PC-3 (cell line): ENCODE measurements around the gene ASB10. TPM values are rescaled to one million over a fixed set of nuclear protein-coding genes. Genes with fewer than 3 reads are reported as not detected.
A peak's percentile ranks its signal among the peaks of the same experiment; 100 is the strongest.

Experiments used
- ATAC-seq: fragments of 200-7000 bp; cut with Tn5 transposase; 2 replicates; pipeline ENCODE4 v1.9.1; 2020; ENCODE audit warnings: mild to moderate bottlenecking, moderate library complexity
- BruUV-seq: library from RNA; stranded (reverse); fragments of 400-500 nt; replicated peaks from 2 replicates; lab custom pipeline; 2021; lab: Mats Ljungman, UMichigan
- CTCF ChIA-PET: fragments of 300-600 bp; sonication (Branson Sonifier 250); formaldehyde crosslinking; loops from one replicate; lab custom pipeline; 2022; ENCODE audit warnings: antibody characterized with exemption; lab: Charles Lee
- POLR2A ChIA-PET: fragments of 300-600 bp; sonication (Branson Sonifier 250); formaldehyde crosslinking; loops from one replicate; lab custom pipeline; 2022; ENCODE audit warnings: antibody characterized with exemption; ENCODE audit not compliant: unreplicated experiment; lab: Charles Lee
- DNase-seq: peaks from one replicate; pipeline ENCODE4 v3.0.0-alpha.2; 2015
- H2AFZ ChIP-seq: fragments of 300-600 bp; sonication (generic); 2 replicates; pipeline ENCODE4 v1.6.0; 2016; ENCODE audit warnings: antibody characterized with exemption, low read length
- H3F3A ChIP-seq: fragments of 300-600 bp; sonication (generic); one replicate; pipeline ENCODE4 v1.6.0; 2017; ENCODE audit warnings: antibody characterized with exemption, low read length, control low read depth, mild to moderate bottlenecking; ENCODE audit not compliant: unreplicated experiment
- H3K27ac ChIP-seq: fragments of 300-600 bp; sonication (generic); 2 replicates; pipeline ENCODE4 v1.5.1; 2016; ENCODE audit warnings: mild to moderate bottlenecking, low read length
- H3K27me3 ChIP-seq: fragments of 300-600 bp; sonication (generic); 2 replicates; pipeline ENCODE4 v1.6.1; 2016; ENCODE audit warnings: low read length, mixed read lengths
- H3K36me3 ChIP-seq: fragments of 300-600 bp; sonication (generic); 2 replicates; pipeline ENCODE4 v1.6.1; 2016; ENCODE audit warnings: low read depth, mixed run types, low read length, mixed read lengths
- H3K4me1 ChIP-seq: fragments of 300-600 bp; sonication (generic); 2 replicates; pipeline ENCODE4 v1.5.1; 2016; ENCODE audit warnings: low read length; ENCODE audit not compliant: insufficient read depth
- H3K4me2 ChIP-seq: fragments of 300-600 bp; sonication (generic); 2 replicates; pipeline ENCODE4 v1.6.0; 2016; ENCODE audit warnings: low read length
- H3K4me3 ChIP-seq: fragments of 300-600 bp; sonication (generic); 2 replicates; pipeline ENCODE4 v1.5.1; 2016; ENCODE audit warnings: mild to moderate bottlenecking, low read length, mixed read lengths
- H3K79me2 ChIP-seq: fragments of 300-600 bp; sonication (generic); 2 replicates; pipeline ENCODE4 v1.6.1; 2017; ENCODE audit warnings: low read length, mixed read lengths
- H3K9ac ChIP-seq: fragments of 300-600 bp; sonication (generic); 2 replicates; pipeline ENCODE4 v1.6.0; 2016; ENCODE audit warnings: mild to moderate bottlenecking, low read length
- H3K9me2 ChIP-seq: fragments of 300-600 bp; sonication (generic); replicated peaks from 2 replicates; pipeline ENCODE4 v1.6.1; 2016; ENCODE audit warnings: mixed run types, low read length, mixed read lengths
- H3K9me3 ChIP-seq: fragments of 300-600 bp; sonication (generic); 2 replicates; pipeline ENCODE4 v1.6.1; 2016; ENCODE audit warnings: low read length, mixed read lengths
- H4K20me1 ChIP-seq: fragments of 300-600 bp; sonication (generic); 2 replicates; pipeline ENCODE4 v1.6.1; 2016; ENCODE audit warnings: low read length, mixed read lengths
- CTCF ChIP-seq: fragments of 300-600 bp; sonication (generic); conservative IDR thresholded peaks from 2 replicates; pipeline ENCODE4 v1.5.1; 2017; ENCODE audit warnings: antibody characterized with exemption, low read depth, mild to moderate bottlenecking, low read length
- EZH2 ChIP-seq: fragments of 300-600 bp; sonication (generic); IDR thresholded peaks from one replicate; pipeline ENCODE4 v1.6.1; 2017; ENCODE audit warnings: antibody characterized with exemption, mild to moderate bottlenecking, low read length; ENCODE audit not compliant: unreplicated experiment
- EZH2phosphoT487 ChIP-seq: fragments of 300-600 bp; sonication (generic); IDR thresholded peaks from 2 replicates; pipeline ENCODE4 v1.6.1; 2018; ENCODE audit warnings: mild to moderate bottlenecking, antibody characterized with exemption, low read length, borderline replicate concordance
- intact Hi-C: fragments of 100-400 bp; cut with micrococcal nuclease; formaldehyde crosslinking; loops from 2 replicates; pipeline ENCODE4 v1.9.0; 2023
- total RNA-seq: library from RNA; depleted of rRNA; stranded (reverse); fragments of >200 nt; gene quantifications from 2 replicates; pipeline ENCODE4 v1.2.3, GENCODE V29; 2014

The ASB10 gene
- total RNA-seq, 1 experiment from 2014 or later: not detected

- H3K9me2 ChIP-seq: no peaks in the 10 kb centered on the region
- no peaks in the 10 kb centered on the region for H4K20me1 ChIP-seq
- H3K4me3 ChIP-seq: no peak overlapping the region
- POLR2A ChIA-PET: no interaction called here
- no peak overlapping the region for H3K27ac ChIP-seq
- ATAC-seq (no peak), DNase-seq (no peak)
- H3K9ac ChIP-seq: no peak overlapping the region
- CTCF ChIA-PET: interaction anchor here (1.7 kb wide), 1 partner anchor 45 kb away, joined by 10 read pairs; no protein-coding TSS in a partner anchor
- no peak overlapping the region for H3K4me2 ChIP-seq
- H3K9me3 ChIP-seq: no peaks in the 10 kb centered on the region
- intact Hi-C loops: no loop called here
- no peak for TF ChIP-seq EZH2phosphoT487
- TF ChIP-seq CTCF: no peak
- TF ChIP-seq EZH2: no peak
- no peak overlapping the region for H2AFZ ChIP-seq
- no peaks in the 10 kb centered on the region for H3K79me2 ChIP-seq
- H3K27me3 ChIP-seq: peaks cover 59% of the 10 kb centered on the region
- H3K4me1 ChIP-seq: peaks cover 6% of the 10 kb centered on the region; the same call in 1 of the 2 replicates
- no peaks in the 10 kb centered on the region for H3F3A ChIP-seq
- no TSS peak for BruUV-seq
- no peaks in the 10 kb centered on the region for H3K36me3 ChIP-seq
Observed at GRCh38 chr7:151168787-151169162, 18.3 kb downstream of the ASB10 start.

GRCh38 chr7:151168003-151168786 lies 18.9 kb downstream of the ASB10 start:
- DNase-seq (peak; percentile 32), ATAC-seq (peak; percentile 58)
- no peak overlapping the region for H3K9ac ChIP-seq
- TF ChIP-seq CTCF (peak; percentile 68), EZH2 (no peak)
- BruUV-seq: no TSS peak
- POLR2A ChIA-PET: no interaction called here
- no peaks in the 10 kb centered on the region for H3K9me3 ChIP-seq
- H3K36me3 ChIP-seq: no peaks in the 10 kb centered on the region
- H3K4me2 ChIP-seq: peak overlapping the region; percentile 92
- peaks cover 59% of the 10 kb centered on the region for H3K27me3 ChIP-seq
- H4K20me1 ChIP-seq: no peaks in the 10 kb centered on the region
- intact Hi-C loops: no loop called here
- H2AFZ ChIP-seq: peak overlapping the region; percentile 74; the same call in 1 of the 2 replicates
- H3K27ac ChIP-seq: no peak overlapping the region
- H3K9me2 ChIP-seq: no peaks in the 10 kb centered on the region
- H3K4me3 ChIP-seq: peak overlapping the region; percentile 60
- no peaks in the 10 kb centered on the region for H3F3A ChIP-seq
- CTCF ChIA-PET: no interaction called here
- H3K79me2 ChIP-seq: no peaks in the 10 kb centered on the region
- peaks cover 6% of the 10 kb centered on the region; the same call in 1 of the 2 replicates for H3K4me1 ChIP-seq
